Limb (tissue), 2 donors: ENCODE measurements around the gene PPFIA1.

Experiments used
- DNase-seq, 2 donors: peaks; one replicate each; pipeline ENCODE4 v3.0.0-alpha.2; 2016; ENCODE audit errors: extremely low spot score in 2 of 2

The PPFIA1 gene

DNA sequence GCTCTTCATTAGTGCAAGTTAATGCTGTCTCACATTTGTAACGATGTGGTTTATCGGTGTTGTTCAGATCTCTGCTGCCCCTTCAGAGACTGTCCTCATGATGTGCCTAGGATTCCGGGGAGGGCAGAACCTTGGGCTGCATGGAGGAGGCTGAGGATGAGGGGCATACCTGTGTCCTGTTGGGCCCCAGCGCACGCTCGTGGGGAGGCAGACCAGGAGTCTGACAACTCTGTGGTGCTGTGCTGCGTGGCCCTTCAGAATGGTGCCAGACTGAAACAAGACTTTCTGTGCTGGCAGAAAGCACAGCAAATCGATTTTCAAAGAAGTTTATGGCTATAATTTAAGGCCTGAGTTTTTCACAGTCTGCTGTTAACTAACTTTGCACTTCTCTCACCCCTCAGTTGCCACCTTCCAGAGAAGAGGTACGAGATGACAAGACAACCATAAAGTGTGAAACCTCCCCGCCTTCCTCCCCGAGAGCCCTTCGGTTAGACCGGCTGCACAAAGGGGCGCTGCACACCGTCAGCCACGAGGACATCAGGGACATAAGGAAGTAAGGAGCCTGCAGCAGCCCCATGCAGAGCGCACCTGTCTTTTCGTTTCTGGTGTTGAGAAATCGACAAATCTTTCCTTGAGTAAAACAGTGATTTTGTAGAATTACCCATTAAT lies 83.5 kb downstream of the PPFIA1 start:
- DNase-seq = no peak

GRCh38 chr11:70354629-70355028 lies 84.1 kb downstream of the PPFIA1 start:
- no peak for DNase-seq

DNA sequence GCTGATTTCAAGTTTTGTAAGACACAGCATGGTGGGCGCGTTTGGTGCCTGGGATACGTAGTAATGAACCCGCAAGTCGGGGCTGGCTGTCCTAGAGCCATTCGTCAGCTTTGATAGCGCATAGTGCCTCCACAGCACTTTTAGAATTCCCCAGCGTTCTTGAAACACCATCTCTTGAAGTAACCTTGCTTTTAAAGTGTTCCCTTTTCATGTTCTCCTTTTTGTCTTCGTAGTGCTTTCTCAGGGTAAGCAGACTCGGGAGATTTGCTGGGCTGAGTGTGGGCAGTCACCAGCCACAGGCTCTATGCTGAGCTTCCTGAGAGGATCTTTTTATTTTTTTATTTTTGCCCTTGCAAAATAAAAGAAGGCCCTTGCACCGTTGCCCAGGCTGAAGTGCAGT lies 88.3 kb downstream of the PPFIA1 start:
- DNase-seq = no peak

- DNase-seq = no peak
These were observed 89.1 kb downstream of the PPFIA1 start for GRCh38 chr11:70359451-70360205.

- no peak for DNase-seq
These were observed 89.7 kb downstream of the PPFIA1 start for GRCh38 chr11:70360211-70360610.

GRCh38 chr11:70364178-70364577 lies 93.7 kb downstream of the PPFIA1 start:
- peak in 1 of 2 donors; percentile 18 for DNase-seq

DNA sequence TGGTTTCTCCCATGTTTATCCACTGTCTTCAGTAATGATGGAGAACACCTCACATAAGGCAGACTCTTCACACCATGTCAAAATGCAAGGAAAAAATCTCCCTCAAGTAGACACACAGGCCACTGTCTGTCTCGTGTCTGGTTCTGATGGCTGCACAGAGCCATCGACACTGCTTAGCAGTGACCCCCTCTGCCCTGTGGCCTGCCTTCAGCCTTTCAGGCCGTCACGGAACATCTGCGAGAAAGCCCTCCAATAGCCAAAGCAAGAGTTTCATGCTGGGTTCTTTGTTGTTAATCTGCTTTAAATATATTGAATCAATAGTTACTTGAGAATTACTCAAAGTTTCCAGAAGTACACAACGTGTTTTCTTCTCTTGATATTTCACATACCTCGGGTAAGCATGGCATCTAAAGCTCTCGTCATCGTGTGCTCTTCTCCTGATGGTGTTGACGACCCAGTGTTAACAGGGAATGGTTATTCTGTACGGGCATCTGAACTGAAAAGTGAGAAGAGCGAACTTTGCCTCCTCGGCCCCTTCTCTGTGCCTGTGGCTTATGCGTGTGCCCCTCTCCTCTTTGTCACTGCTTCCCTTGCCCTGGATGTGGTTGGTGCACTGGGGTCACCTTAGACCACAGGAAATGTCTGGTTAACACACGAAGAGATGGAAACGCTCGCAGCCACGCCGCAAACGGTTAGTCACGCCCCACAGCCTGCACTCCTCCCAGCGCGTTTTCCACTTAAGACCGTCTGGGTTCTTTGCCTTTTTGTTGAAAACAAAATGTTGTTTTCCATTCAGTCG lies 94.5 kb downstream of the PPFIA1 start:
- DNase-seq = no peak

GRCh38 chr11:70365544-70365927 lies 95.0 kb downstream of the PPFIA1 start:
- DNase-seq = no peak

DNA sequence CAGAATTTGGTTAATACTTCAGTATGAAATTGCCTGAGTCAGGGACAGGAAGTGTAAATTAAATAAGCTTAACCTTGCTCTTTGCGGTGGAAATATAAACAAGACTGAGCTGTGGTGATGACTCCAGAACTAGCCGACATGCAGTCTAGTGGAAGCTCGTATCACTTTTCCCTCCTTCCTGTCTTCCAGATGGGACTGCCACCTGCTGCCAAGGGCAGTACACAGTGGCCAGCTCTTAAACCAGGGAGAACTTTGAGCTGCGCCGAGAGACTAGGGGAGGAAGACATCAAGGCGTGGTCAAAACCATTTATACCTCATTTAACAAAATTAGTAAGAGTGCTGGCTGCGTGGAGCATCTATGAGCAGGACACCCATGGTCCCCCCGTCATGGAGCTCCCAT lies 96.6 kb downstream of the PPFIA1 start:
- DNase-seq = no peak

DNA sequence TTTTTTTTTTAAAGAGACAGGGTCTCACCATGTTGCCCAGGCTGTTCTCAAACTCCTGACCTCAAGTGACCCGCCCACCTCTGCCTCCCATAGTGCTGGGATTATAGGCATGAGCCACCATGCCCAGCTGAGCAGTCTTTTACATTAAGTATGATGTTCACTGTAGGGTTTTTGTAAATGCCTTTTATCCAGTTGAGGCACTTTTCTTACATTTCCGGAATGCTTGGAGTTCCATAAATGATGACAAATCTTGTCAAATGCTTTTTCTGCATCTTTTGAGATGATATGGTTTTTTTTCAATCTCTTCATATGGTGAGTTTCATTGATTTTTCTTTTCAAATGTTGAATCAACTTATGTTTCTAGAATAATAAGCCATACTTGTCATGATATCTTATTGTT lies 98.5 kb downstream of the PPFIA1 start:
- DNase-seq = no peak

GRCh38 chr11:70371241-70371640 lies 100.8 kb downstream of the PPFIA1 start:
- no peak for DNase-seq

- DNase-seq = no peak
These were observed 101.6 kb downstream of the PPFIA1 start for GRCh38 chr11:70372076-70372475.

- no peak for DNase-seq
These were observed 106.1 kb downstream of the PPFIA1 start for GRCh38 chr11:70376621-70377020.

GRCh38 chr11:70377645-70378044 lies 107.2 kb downstream of the PPFIA1 start:
- no peak for DNase-seq

DNA sequence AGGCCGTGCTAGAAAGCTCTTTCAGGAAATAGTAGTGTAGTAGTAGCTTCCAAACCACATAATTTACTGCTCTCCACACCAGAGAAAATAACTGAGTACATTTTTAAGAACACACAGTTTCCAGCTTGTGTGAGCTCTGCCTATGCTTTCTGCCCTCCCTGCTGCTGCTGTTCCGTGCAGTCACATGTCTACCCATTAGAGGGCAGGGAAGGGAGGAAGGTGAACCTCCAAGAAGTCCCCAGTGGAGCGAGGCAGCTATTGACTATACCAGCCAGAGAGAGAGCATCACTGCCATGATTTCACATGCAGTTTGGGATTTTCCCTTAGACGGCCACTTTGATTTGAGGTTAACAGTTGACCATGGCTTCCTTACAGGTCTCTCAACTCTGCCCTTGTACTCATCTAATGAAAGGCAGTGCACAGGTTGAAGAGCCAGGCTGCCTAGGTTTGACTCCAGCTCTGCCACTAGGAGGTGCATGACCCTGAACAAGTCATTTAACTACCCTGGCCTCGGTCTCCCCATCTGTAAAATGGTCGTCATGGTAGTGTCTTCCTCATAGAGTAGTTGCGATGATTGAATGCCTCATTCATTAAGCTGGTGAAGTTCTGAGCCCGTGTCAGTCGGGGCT lies 108.1 kb downstream of the PPFIA1 start:
- DNase-seq = no peak

- no peak for DNase-seq
These were observed 110.9 kb downstream of the PPFIA1 start for GRCh38 chr11:70381350-70381749.

DNA sequence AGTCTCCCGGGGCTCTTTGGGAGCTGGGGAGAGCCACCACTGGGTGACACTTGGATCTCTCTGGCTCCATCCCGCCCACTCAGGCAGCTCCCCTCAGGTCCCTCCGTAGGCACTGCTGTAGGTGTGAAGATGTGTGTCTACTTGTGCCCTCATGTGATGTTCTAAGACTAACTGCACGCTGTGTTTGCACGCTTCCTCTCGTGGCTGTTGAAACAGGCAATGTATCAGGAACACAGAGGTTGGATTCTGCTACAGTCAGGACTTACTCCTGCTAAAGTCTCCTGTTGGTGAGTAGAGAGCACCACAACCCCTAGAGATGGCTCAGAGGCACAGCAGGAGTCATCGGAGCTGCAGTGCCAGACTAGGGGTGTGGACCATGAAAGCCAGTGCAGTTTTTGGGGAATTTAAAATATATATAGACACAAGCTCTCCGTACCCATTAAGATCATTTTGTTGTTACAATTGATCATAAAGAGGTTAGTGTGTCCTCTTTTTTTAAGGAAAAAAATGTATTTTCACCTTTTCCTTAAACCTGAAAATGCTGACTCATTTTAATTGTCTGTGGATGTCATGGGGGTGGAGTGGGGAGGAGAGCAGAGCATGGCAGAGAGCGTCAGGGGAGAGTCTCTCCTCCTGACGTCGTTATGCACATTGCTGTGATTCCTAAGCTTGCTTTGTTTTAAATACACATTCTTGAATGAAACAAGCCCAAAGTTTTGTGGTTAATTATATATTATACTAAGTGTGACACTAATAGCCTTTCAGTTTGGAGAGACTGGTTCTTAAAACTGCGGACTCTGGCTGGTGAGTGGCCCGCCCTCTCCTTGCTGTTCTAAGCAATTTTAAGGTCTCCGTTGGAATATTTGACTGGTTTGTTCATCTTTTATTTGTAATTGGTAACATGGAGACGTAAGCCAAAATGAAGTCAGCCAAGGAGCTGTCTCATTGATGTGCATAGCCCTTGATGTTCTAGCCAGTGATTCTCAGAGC lies 111.7 kb downstream of the PPFIA1 start:
- DNase-seq = peak in 1 of 2 donors; percentile 18

DNA sequence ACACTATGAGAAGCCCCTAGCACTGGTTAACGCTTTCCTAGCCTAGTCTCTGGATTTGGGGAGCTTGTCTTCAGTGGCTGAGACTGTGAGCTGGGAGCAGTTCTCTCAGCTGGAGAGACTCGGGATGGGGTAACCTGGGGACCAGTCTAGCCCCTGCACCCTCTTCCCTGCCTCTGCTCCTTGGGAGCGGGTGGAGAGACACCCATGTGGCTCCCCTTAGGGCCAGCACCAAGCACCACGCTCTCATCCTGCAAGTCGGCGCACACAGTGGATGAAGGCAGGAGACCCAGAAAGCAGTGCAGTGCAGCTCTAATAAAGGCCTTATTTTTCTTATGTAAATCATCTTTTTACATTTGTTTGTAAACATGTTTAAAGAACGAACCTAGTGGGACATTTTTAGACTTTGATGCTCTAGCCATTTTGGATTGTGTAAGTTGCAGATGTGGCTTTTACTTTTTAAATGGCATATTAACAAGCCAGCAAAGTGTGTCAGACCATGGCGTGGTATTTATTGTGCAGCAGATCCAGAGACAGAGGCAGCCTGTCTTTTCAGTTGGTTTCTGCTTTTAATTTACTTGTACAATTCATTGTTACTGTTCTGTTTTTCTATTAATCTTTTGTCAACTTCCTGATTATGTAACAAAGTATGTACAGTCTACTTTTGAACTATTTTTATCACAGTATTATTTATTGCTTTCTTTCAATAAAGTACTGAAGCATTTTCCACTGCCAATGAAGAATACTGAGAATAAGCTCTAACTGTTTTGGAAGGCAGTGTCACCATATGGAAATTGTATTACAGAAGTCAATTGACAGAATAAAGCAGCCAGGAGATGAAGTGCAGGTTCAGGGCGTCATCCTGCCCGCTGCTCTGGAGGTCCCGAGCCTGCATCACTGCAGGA lies 113.4 kb downstream of the PPFIA1 start:
- DNase-seq = peak in 1 of 2 donors; percentile 36

GRCh38 chr11:70384566-70385152 lies 114.2 kb downstream of the PPFIA1 start:
- DNase-seq = no peak
